SK-N-SH treated with all-trans-retinoic acid at 6 μM for 48 hours (cell line): ENCODE measurements around the gene GPR137B.

Experiments
- BACH2 ChIP-seq: fragments of 250-450 bp; sonication (Bioruptor Pico); IDR thresholded peaks from 2 replicates; pipeline ENCODE4 v1.9.0; 2021; ENCODE audit warnings: mild to moderate bottlenecking, borderline replicate concordance
- ISL1 ChIP-seq: fragments of 250-450 bp; sonication (Bioruptor Pico); IDR thresholded peaks from 2 replicates; pipeline ENCODE4 v2.1.2; 2022; ENCODE audit warnings: mild to moderate bottlenecking, moderate library complexity
- PATZ1 ChIP-seq: fragments of 250-450 bp; sonication (Bioruptor Pico); IDR thresholded peaks from 2 replicates; pipeline ENCODE4 v1.8.0; 2020; ENCODE audit warnings: mild to moderate bottlenecking, moderate library complexity, borderline replicate concordance
- RARB ChIP-seq: fragments of 250-450 bp; sonication (Bioruptor Pico); IDR thresholded peaks from 2 replicates; pipeline ENCODE4 v1.8.0; 2021; ENCODE audit warnings: mild to moderate bottlenecking, moderate library complexity
- TSHZ2 ChIP-seq: fragments of 250-450 bp; sonication (Bioruptor Pico); IDR thresholded peaks from 2 replicates; pipeline ENCODE4 v1.5.0; 2020; ENCODE audit warnings: mild to moderate bottlenecking, moderate library complexity
- ZC3H10 ChIP-seq: fragments of 250-450 bp; sonication (Bioruptor Pico); IDR thresholded peaks from 2 replicates; pipeline ENCODE4 v1.5.1; 2021; ENCODE audit warnings: mild to moderate bottlenecking, moderate library complexity
- ZNF8 ChIP-seq: fragments of 450-650 bp; formaldehyde crosslinking; IDR thresholded peaks from 2 replicates; pipeline ENCODE4 v1.5.0; 2020; ENCODE audit warnings: mild to moderate bottlenecking, moderate library complexity
- TF ChIP-seq, protein P1 (sequence below): fragments of 250-450 bp; sonication (Bioruptor Pico); IDR thresholded peaks from 2 replicates; pipeline ENCODE4 v1.5.1; 2020; ENCODE audit warnings: low read depth, mild to moderate bottlenecking, moderate library complexity

DNA sequence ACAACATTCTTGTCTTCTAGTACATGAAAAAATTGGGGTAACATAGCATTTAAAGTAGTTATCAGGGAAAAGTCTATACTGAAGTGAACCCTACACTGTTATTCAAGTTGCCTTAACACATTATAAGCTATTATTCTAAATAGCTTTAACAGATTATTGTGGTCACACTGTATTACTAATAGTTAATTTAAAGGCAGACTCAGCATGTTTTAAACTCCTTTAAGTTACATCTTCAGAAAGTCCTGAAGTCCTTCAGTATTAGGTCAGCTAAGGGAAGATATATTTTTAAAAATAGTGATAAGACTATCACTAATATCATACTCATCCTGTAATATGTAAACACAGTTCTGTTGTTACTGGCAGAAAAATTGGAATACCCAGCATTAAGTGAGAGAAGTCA lies 67.4 kb downstream of the GPR137B start:
- no peak for TF ChIP-seq BACH2 (CRISPR knock-in tag)
- TF ChIP-seq ISL1 (CRISPR knock-in tag): no peak
- TF ChIP-seq RARB (CRISPR knock-in tag): no peak
- TF ChIP-seq TSHZ2: no peak
- TF ChIP-seq, protein P1, sequence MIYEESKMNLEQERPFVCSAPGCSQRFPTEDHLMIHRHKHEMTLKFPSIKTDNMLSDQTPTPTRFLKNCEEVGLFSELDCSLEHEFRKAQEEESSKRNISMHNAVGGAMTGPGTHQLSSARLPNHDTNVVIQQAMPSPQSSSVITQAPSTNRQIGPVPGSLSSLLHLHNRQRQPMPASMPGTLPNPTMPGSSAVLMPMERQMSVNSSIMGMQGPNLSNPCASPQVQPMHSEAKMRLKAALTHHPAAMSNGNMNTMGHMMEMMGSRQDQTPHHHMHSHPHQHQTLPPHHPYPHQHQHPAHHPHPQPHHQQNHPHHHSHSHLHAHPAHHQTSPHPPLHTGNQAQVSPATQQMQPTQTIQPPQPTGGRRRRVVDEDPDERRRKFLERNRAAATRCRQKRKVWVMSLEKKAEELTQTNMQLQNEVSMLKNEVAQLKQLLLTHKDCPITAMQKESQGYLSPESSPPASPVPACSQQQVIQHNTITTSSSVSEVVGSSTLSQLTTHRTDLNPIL (CRISPR knock-in tag): no peak
- TF ChIP-seq ZC3H10 (CRISPR knock-in tag): no peak
- no peak for TF ChIP-seq PATZ1 (CRISPR knock-in tag)
- TF ChIP-seq ZNF8: no peak
